WI38 (cell line): ENCODE measurements around the gene APLN.
A peak's percentile ranks its signal among the peaks of the same experiment; 100 is the strongest.

ENCODE experiments used
- H3K4me3 ChIP-seq: 2 replicates; pipeline ENCODE4 v1.5.1; 2011; ENCODE audit warnings: low read depth, mild to moderate bottlenecking, control low read depth, low read length
- TF ChIP-seq, protein P1 (sequence below): IDR thresholded peaks from 2 replicates; pipeline ENCODE4 v1.5.1; 2012; ENCODE audit warnings: low read depth, mild to moderate bottlenecking, control low read depth, low read length

Gene APLN

GRCh38 chrX:129688097-129688496 is 33.3 kb upstream of the APLN start:
- H3K4me3 ChIP-seq: no peak overlapping the region
- TF ChIP-seq, protein P1, sequence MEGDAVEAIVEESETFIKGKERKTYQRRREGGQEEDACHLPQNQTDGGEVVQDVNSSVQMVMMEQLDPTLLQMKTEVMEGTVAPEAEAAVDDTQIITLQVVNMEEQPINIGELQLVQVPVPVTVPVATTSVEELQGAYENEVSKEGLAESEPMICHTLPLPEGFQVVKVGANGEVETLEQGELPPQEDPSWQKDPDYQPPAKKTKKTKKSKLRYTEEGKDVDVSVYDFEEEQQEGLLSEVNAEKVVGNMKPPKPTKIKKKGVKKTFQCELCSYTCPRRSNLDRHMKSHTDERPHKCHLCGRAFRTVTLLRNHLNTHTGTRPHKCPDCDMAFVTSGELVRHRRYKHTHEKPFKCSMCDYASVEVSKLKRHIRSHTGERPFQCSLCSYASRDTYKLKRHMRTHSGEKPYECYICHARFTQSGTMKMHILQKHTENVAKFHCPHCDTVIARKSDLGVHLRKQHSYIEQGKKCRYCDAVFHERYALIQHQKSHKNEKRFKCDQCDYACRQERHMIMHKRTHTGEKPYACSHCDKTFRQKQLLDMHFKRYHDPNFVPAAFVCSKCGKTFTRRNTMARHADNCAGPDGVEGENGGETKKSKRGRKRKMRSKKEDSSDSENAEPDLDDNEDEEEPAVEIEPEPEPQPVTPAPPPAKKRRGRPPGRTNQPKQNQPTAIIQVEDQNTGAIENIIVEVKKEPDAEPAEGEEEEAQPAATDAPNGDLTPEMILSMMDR: no peak

DNA sequence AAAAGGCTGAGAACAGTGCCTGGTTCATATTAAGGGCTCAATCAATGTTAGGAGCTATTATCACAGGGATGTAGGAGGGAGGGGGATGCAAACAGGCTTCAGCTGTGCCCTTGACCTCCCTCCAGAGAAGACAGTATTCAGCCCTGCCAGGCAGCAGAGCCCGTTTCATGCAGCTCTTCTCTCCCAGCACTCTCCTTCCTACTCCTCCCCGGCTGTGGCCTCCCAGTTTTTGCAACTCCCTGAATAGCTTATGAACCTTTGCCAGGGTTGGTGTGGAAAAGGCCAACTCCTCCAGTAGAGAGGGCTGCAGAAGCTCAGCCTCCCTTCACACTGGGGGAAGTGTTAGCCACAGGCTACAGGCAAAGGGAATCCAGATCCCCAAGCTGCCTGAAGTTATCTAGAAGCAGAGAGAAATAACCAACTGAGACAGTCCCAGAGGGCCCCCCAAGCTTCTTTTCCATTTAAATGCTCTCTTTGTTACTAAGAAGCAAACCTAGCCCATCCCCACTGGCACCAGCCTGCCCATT is 31.7 kb upstream of the APLN start:
- no peak overlapping the region for H3K4me3 ChIP-seq
- TF ChIP-seq, protein P1: no peak

DNA sequence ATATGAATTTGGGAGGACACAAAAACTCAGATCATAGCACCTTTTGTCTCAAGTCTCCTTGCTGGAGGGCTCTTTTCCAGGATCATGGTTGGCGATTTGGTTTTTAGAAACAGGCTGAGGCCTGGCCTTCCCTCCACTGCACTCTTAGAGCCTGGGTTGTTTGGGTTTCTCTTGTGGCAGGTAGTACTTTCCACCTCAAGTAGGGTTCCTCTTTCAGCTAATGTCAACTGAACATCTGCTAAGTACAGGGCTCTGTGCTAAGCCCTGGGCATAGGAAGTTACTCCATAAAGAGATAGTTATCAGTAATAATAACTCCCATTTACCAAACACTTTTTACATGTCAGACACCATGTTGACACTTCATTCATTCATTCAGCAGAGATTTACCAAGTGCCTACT is 28.2 kb upstream of the APLN start:
- TF ChIP-seq, protein P1: no peak

DNA sequence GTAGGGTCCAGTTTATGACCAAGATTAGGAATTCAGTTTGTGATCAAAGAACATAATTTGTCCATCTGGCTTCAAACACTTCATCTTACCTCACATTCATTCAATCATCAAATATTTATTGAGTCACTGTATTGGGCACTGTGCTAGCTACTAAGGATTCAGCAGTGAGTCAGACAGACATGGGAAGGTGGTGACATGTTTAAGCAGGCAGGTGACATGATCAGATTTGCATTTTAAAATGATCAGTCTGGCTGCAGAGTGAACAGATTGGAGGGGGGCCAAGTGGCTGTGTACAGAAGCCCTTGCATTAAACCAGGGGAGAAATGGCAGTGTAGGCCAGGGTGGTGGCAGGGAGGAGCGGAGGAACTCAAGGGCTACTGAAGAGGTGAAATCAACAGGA is 25.1 kb upstream of the APLN start:
- H3K4me3 ChIP-seq: no peak overlapping the region

More for the DNA sequence above, 28.2 kb upstream of the APLN start:
- no peak overlapping the region for H3K4me3 ChIP-seq

DNA sequence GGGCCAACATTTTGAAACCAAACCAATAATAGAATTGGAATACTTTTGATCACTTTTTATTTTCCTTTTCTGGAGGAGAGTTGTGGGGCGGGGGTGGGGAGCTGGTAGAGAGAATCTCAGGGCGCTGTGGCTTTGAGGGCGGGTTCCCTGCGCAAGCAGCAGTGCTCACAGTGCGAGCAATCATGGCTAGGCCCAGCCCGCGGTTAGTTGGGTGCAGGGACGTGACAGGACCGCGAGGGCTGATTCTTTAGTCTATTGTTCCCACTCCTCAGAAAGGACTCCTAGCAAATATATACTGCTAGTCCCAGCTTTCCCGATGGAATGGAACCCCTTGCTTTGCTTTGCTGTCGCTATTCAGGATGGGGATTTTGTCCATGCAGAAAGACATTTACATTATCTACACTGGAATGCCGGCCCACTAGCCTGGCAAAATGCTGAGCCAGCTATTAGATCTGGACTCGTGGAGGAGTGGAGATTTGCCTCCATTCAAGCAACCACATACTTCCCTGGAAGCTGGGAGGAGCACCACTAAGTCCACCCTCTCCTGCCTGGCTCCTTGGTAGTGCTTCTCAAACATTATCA is 23.9 kb upstream of the APLN start:
- TF ChIP-seq, protein P1: no peak
- peak overlapping the region; percentile 31 for H3K4me3 ChIP-seq

More for the DNA sequence above, 25.1 kb upstream of the APLN start:
- TF ChIP-seq, protein P1: no peak

- TF ChIP-seq, protein P1: no peak
- no peak overlapping the region for H3K4me3 ChIP-seq
These were observed 12.7 kb upstream of the APLN start for GRCh38 chrX:129667412-129667811.

- no peak overlapping the region for H3K4me3 ChIP-seq
- TF ChIP-seq, protein P1: no peak
These were observed 11.3 kb upstream of the APLN start for GRCh38 chrX:129665916-129666644.
